Measurements from ENCODE around the gene TLE4.

DNA sequence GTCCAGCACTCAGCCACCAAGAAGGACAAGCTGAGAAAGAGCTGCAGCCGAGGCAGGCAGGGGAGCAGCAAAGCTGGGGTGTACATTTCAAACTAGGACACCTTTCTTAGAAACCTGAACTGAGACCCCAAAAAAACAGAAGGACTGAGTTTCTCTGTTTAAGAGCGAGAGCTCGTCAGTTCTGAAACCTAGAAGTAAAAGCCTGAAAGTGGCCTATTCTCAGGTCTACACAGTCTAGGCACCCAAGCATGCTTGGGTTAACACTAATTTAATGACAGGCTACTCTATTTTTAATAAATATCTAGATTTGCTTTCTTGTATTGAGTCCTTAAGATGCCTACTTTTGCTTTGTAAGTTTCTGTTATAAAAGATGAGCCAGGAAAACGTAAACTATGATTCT, 49.0 kb upstream of the TLE4 start:
- no peak for TF ChIP-seq GATA2 (IDR thresholded peaks at IDR 0.05; ENCODE audit: low read depth, low read length)
- no peak for TF ChIP-seq GATA3 (IDR thresholded peaks at IDR 0.05; ENCODE audit: low read depth, low read length)

Measured in SH-SY5Y (cell line).